COLO668 (cell line): Measurements from ENCODE around the gene BOD1L2.

Experiments used
- DNase-seq: peaks from one replicate; lab custom pipeline; 2025; ENCODE audit not compliant: unreplicated experiment; lab: John Stamatoyannopoulos, UW

BOD1L2 gene

DNA sequence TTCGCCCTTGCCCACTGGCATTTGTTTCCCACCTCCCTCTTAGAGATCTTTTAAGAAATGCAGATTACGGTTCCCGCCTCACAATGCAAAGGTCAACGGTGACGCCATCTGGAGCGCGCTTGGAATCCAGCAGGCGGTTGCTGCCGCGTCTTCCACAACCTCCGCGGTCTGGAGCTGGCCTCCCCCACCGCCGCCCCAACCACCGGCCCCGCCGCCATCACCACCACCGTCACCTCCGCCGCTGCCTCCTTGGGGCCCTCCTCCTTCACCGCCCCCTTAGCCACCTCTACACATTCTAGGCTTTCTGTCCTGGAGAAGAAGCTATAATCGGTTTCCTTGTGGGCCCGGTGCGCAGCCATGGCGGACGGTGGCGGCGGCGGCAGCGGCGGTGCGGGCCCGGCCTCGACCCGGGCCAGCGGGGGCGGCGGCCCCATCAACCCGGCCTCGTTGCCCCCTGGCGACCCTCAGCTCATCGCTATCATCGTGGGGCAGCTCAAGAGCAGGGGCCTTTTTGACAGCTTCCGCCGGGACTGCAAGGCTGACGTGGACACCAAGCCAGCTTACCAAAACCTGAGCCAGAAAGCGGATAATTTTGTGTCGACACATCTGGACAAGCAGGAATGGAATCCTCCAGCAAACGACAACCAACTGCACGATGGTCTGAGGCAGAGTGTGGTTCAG lies at the start of gene BOD1L2:
Gene BOD1L2, plus strand, starts transcription at position 132 of the 681 bp plus-strand sequence. Its CDS starts 226 bp downstream, at position 358.
- DNase-seq = no peak

DNA sequence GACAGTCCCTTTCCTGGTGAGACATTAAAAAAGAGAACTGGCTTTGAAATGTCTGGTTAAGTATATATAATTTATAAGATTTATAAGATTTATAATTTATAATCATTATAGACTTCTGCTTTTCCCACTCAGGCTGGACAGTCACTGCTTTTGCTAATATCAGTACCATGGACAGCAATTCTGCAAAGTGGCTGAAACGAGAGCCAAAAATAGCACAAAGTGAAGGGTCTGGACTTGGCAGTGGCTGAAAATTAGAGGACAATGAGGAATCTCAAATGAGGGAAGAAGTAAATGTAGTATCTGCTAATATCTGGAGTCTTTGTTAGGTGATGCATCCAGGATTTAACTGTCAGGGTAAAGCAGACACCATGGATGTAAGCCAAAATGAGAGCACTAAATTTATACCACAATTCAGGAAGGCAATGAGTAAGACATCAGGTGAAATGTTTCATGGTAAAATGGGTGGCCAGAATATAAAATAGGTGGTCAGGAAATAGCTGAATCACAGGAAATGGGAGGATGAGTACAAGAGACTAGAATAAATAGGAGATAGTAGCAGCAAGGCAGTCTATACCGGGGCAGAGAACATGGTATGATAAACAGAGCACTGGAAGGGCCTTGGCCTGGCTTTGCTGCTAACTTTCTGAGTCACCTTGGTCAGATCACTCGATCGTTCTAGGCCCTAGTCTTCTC lies 39.6 kb upstream of the BOD1L2 start:
- DNase-seq = no peak

DNA sequence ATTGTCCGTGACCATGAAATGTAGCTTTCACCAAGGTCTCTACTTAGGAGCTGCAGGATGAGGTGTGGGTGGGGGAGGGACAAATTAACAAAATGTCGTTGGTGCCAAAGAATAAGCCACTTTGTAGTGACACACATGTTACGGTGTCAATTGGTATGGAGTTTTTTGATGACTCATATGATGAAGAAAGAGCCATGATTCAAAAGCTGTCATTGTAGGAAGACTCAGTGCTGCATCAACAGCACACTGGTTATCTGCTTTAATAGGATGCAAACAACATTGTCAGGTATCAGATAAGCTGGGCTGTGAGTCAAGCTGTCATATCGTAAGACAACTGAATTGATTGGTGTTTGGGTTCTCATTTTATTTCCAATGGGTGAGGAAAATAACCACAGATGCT lies 36.6 kb upstream of the BOD1L2 start:
- no peak for DNase-seq

DNA sequence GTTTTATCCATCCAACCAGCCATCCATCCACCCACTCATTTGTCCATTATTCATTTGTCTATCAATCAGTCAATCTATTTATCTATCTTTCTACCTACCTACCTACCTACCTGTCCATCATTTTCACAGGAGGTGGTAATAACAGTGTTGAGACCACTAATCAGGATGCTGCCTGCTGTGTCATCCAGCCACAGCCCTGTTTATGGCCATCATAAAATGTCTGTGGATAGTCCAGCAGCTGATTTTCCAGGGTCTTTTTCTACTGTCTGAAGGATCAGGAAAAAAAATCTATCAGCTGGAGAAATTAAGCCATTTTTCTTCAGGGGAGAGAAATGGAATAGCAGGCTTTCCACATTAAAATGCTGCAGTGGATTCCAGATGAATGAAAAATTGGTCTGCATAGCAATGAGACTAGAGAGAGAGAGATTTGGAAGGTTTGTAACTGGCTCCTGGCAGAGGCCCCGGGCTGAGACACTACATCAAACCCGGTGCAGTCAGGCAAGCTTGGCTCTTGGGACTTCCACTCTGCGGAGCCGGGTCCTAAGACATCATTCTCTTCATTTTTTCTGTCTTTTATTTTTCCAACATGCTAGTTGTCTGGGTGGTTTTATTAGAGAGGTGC lies 33.0 kb upstream of the BOD1L2 start:
- DNase-seq = no peak

DNA sequence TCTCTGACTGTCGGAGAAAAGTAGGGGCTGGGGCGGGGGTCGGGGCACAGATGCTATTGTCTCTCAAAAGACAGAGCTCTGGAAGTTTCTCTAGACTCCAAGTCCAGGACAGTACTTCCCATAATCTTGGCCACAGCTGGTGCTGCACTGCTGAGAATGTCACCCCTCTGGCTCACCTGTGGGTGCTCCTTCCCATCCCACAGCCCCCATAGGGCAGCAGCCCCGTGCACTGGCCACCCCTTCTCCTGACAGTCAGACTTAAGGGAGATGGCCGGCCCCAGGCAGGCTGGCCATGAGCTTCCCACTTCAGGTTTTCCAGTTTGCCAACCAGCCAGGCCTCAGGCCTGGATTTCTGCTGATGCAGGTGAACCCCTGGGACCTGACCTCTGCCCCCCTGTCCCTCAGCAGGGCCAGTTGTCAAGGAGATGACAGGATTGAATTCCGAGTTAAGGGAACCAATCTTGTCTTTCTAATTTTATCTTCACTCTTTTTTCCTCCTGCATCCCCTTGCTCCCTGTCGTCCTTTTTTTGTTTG lies 30.2 kb upstream of the BOD1L2 start:
- no peak for DNase-seq

DNA sequence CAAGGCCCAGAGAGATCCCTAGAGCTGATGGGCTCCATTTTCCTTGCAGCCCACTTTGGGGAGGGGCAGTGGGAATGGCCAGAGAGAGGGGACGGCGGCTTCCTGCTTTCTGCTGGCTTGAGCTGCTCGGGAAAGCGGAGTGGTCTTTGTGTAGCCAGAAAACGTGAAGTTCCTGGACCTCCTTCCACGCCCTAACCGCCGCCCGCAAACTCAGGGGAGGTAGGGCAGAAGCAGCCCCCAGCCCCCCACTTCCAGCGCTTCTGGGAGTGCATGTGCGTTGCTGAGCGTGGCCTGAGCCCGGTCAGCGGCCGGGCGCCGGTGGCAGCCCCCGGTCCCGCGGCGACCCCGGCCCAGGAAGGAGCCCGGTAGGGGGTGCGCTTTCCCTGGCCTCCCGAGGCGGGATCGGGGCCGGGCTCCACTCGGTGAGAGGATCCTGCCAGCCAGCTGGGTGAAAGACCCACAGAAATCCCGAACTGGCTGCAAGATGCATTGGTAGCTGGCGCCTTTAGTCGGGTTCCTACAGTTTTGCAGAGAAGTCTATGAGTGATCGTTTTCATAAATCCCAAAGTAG lies 25.3 kb upstream of the BOD1L2 start:
- no peak for DNase-seq

DNA sequence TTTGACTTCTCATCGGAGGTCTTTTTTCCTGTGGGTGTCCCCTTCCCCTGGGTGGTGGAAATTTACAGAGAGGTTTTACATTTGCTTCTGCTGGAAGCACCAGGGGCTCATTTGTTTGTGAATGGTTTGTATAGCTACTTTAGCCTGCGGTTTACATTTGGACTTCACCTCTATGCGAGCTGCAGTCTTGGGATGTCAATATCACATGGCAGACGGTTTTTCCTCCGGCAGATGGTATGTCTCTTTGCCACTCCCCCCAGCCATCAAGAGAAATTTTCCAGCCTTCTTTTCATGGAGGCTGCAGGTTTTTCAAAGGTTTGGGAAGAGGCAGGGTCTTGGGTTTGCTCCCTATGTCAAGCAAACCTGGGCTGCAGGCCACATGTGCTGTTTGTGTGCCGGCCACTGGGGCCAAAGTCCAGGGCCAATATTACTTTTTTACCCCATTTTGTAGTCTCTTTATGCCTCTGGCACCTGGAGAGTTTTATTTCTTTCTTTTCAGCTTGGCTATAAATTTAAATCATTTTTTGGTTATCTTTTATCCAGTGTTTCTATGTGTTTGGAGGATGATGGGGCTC lies 23.9 kb upstream of the BOD1L2 start:
- DNase-seq = peak; percentile 23

DNA sequence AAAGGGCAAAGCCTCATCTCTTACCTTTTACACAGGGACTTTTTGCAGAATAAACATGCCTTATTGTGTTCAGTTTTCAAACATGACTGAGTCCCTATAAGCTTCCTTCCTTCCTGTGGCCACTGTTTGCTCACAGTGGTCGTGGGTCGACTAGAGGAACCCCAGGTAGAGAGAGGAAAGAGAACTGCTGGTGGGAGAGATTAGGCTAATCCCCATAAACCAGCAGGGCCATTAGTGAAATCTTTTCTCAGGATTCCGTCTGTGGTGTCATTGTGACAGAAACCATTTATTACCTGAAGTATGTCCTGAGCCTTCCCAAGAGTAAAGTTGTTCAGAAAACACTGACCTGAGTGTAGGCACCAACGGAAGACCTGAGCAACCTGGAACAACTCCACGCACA lies 21.3 kb upstream of the BOD1L2 start:
- DNase-seq = no peak

DNA sequence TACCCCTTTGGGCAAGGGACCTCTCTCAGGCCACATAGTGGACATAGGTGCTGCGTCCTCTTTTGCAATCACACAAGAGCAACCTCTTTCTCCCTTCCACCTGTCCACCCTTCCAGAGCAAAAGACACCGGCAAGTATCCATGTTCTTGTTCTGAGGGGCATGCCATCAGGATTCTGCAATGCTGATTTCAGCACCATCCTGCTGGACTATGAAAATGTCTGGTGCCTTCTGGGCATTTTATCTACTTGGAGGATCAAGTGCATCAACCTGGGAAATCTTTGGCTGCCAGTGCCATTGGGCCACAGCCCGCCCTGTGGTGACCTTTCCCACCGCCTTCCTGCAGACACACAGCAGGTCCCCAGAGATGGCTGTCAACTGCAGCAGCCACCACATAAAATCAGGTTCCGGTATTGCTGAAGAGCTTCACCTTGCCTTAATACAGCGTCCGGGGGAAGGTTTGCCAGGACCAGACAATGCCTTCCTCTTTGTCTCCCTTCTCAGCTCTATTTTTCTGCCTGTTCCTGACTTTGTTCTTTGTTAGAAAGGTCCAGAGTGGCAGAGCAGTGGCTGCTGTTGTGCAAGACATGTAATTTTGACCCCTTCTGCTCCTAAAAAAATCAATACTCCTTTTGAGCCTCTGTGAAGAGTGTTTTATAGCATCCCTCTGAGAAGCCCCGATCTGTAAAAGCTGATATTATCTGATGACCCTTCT lies 18.5 kb upstream of the BOD1L2 start:
- DNase-seq = no peak

DNA sequence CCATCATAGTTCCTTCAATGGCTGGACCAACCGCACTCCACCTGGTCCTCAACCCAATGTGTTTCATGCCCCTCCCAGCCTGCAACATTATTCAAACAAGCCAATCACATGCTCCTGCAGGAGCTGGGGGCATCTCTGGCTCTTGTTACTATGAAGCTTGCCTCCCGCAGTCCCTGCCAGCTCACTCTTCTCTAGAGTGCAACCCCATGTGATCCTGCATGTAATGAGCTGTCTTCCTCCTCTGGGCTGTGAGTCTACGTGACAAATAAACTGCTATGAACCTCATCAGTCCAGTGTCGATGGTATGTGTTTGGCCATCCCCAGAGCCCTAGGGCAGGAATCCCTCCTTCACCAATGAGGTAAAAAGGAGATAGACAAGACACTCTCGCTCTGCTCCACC lies 15.8 kb upstream of the BOD1L2 start:
- DNase-seq = no peak

DNA sequence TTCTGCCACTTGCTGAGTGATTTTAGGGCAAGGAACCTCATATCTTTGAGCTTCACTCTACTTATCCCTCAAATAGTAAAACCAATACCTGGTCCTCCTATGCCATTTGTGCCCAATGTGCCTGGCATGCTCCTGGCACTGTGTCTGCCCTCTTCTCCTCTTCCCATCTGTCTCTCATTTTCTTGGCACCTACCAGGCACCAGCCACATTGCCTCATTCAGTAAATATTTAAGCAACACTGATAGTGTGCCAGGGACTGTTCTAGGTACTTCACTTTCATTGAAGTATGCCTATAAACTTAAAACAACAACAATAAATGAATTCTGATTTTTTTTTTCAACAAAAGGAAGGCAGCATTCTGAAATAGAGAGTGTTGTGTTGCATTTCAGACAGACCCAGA lies 15.1 kb upstream of the BOD1L2 start:
- DNase-seq = no peak

DNA sequence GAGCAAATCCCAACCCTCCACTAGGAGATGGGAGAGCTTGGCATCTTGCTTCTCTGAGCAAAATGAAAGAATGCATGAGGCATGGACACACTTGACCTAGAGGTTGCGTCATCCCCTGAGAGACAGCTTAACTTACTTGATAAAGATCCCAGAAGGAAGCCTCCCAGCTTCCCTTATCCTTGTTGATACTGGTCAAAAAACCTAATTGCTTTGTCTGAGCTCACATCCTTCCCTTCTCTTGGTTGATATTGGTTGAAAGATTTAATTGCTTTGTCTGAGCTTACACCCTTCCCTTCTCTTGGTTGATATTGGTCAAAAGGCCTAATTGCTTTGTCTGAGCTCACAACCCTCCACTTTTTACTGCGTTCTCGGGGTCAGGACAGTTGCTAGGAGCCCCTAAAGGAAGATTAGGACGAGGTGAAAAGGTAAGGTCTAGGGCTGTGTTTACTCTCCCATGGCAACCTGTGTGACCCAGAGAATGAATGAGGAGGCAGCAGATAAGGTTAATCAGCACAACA lies 12.2 kb upstream of the BOD1L2 start:
- no peak for DNase-seq

DNA sequence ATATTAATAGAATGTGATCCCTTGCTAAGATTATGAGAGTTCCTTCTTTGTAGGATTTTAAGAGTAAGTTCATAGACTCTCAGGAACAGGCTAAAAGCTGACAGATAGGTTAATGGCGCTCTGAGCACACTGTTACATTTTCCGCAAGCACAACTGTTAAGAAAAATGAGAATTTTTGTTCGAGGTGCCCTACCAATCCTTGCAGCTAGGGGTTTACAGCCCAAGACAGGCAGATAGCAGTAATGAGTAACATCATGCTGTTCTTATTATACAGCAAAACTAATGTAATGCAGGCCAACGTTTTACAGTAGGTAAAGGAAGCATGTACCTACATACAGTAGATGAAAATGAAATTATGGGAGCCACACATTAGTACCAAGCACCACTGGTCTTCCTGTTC lies 11.2 kb upstream of the BOD1L2 start:
- no peak for DNase-seq

DNA sequence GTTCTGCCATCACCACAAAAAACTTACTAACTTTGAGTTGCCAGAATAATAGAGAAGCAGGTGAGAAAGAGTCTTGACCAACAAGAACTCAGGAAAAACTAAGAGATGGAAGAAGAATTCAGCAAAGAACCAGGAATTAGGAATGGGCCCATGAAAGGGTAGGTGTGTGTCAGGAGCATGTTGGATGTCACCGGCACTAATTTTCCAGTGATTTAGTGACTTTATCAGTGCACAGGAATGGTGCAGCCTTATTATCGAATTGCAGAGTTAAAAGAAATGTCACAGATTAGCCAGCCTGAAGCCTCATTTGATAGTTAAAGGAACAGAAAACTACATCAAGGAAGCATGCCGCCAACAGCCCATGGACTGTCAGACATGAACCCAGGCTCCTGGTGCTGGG lies 9.0 kb upstream of the BOD1L2 start:
- no peak for DNase-seq

DNA sequence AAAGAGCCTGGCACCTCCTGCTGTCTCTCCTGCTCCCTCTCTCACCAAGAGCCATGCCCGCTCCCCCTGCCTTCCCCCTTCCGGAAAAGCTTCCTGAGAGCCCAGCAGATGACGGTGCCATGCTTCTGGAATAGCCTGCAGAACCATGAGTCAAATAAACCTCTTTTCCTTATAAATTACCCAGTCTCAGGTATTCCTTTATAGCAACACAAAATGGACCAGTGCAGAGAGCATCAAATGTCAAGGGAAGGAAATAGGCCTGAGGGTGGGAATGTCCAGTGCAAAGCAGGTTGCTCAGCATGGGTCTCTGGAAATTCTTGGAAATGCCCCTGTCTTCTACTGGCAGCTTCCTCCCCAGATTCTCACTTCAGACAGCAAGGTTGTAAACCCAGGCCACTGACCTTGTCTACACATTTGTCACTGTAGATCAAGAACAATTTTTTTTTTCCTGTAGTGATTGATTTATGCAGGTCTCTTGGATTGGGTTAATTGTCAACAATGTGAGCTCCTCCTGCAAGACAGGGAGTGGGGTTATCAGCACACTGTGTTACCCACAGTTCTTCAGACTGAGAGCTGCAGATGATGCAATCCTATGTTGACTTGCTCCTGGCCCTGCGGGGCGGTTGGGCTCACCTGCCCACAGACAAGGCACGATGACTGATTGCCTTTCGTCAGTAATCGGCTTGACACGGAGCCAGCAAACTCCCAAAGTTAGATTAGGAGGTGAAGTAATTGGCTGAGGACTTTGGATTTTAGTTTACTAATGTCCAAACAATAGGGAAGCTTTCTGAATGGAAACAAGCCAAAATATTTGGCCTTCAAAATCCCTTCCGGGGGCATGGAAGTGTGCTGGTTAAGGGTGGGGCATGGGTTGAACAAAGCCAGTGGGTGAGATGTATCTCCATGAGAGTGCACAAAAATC lies 5.4 kb upstream of the BOD1L2 start:
- peak; percentile 81 for DNase-seq

DNA sequence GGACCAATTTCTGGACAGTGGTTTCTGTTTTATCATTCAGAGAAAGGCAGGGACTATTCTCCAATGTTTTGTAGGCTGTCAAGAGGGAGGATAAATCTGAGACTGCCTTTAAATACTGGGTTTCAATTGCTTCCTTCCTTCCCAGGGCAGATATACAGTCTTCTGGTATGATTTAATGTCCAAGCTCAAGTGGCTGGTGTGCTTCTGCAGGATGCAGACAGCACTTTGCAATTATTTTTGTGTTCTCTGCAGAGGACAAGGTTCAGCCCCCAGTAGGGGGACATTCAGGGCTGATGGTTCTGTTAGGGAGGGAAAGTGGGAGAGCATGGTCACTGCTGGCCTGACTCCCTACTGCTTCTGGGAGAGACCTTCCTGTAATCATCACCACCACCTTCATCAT lies 4.6 kb upstream of the BOD1L2 start:
- DNase-seq = no peak

DNA sequence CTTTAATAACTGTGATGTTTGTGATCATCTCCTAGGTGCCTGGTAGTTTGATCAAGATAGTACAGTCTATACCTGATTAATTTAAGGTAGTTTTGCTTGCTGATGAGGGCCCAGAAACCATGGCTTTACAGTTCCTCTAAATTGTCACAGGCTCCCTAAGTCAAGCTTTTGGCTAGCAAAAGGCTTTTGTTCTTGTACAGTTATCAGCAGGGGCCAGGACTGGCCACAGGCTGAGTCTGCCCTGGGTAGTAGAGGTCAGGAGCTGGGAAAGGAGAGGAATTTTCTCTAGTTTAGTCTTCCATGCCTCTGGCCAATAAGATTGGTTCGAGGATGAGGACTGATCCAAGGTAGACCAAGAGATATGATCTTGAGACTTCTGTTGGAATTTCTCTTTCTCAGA lies 3.6 kb upstream of the BOD1L2 start:
- DNase-seq = no peak

DNA sequence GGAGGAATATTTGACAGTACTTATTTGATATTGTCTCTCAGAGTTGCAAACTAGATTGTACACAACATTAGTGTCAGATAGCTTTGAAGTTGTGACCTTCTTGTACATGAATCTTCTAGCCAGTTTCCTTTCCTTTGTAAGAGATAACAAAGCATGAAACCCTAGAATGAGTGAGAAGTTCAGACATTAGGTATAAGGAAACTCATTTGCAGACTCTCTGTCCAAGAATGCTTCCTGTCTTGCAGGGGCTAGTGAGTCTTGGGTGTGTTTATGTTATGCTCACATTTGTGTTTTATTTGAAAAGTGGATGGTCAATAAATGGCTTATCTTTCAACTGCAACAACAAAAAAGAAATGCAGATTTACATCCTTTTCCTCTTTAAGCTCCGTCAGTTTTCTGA lies 1.4 kb downstream of the BOD1L2 start:
- no peak for DNase-seq

DNA sequence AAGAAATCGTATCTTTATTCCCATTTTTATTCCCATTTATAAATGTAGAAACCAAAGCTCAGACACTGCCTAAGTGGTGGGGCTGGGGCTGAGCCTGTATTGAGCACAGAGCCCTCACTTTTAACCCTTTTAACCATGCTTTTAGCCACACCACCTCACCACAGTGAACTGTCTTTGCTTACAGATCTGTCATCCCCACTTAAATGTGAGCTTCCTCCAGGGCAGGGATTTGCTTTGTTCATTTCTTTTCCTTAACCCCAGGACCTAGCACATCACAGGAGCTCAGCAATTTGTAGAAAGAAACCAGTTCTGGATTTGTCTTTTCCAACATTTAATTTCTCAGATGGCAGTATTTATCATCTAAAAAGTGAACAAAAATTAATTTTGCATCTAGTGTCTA lies 2.2 kb downstream of the BOD1L2 start:
- no peak for DNase-seq

DNA sequence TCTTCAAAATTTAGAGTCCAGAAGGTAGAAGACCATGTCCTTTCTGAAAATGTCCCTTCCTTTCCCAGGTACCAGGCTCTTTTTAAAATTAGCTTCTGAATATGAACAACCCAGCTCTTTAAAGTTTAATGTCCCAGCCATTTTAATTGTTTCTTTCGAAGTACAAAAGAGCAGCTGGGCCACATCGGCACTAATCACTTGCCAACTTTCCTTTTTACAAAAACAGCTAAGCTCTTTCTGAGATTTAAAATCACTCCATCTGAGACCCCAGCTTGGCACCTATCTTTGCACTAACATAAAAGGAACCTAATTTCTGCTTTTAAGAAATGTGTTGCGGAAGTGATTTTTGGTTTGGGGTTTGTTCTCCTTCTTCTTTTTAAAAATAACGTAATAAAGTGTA lies 2.6 kb downstream of the BOD1L2 start:
- no peak for DNase-seq
